SU-DHL-6 (cell line): Measurements from ENCODE around the gene DLGAP3.

Experiments
- CTCF ChIP-seq: fragments of 200-600 bp; sonication (generic); IDR thresholded peaks from one replicate; pipeline ENCODE4 v1.5.1; 2017; ENCODE audit warnings: antibody characterized with exemption, mild to moderate bottlenecking, low read length, moderate library complexity; ENCODE audit not compliant: insufficient read depth, poor library complexity, severe bottlenecking
- EZH2phosphoT487 ChIP-seq: fragments of 200-600 bp; sonication (generic), shearing (Covaris generic); conservative IDR thresholded peaks from 2 replicates; pipeline ENCODE4 v1.6.1; 2018; ENCODE audit warnings: mild to moderate bottlenecking, antibody characterized with exemption, low read length, moderate library complexity, mixed read lengths

- TF ChIP-seq CTCF (no peak), EZH2phosphoT487 (no peak)
These were observed 79.1 kb downstream of the DLGAP3 start for GRCh38 chr1:34850382-34850781.
